Measurements from ENCODE around the gene STUM.
"Not testable (repeated sequence)": the region's sequence is repeated elsewhere in the genome, so short reads cannot be mapped to it uniquely, and the experiment has no call there.

Gene STUM

GRCh38 chr1:226548256-226549093, at the start of gene STUM:
TSS of gene STUM (plus strand) at chr1:226548764. CDS start at chr1:226548905, 141 bp downstream.
- DNase-seq (ENCODE audit: low spot score): no peak

GRCh38 chr1:226499699-226500098, 48.9 kb upstream of the STUM start:
- not testable (repeated sequence) for DNase-seq (ENCODE audit: low spot score); FAIRE-seq

More at GRCh38 chr1:226548256-226549093, at the start of gene STUM:
- FAIRE-seq: no peak

- FAIRE-seq (no peak), DNase-seq (ENCODE audit: low spot score) (no peak)
These were observed 42.5 kb upstream of the STUM start for GRCh38 chr1:226506021-226506420.

GRCh38 chr1:226506921-226507320, 41.6 kb upstream of the STUM start:
- DNase-seq (ENCODE audit: low spot score) (no peak), FAIRE-seq (no peak)

- DNase-seq (ENCODE audit: low spot score) (no peak), FAIRE-seq (no peak)
These were observed 38.1 kb upstream of the STUM start for GRCh38 chr1:226510453-226510852.

- DNase-seq (ENCODE audit: low spot score) (no peak), FAIRE-seq (no peak)
These were observed 37.3 kb upstream of the STUM start for GRCh38 chr1:226511296-226511695.

- FAIRE-seq (no peak), DNase-seq (ENCODE audit: low spot score) (peak; percentile 49)
These were observed 36.4 kb upstream of the STUM start for GRCh38 chr1:226512076-226512728.

GRCh38 chr1:226518375-226518774, 30.2 kb upstream of the STUM start:
- no peak for FAIRE-seq
- DNase-seq (ENCODE audit: low spot score): no peak

GRCh38 chr1:226519135-226519534, 29.4 kb upstream of the STUM start:
- DNase-seq (ENCODE audit: low spot score): no peak
- no peak for FAIRE-seq

- no peak for FAIRE-seq
- DNase-seq (ENCODE audit: low spot score): no peak
These were observed 28.6 kb upstream of the STUM start for GRCh38 chr1:226519716-226520598.

- no peak for DNase-seq (ENCODE audit: low spot score)
- FAIRE-seq: no peak
These were observed 27.8 kb upstream of the STUM start for GRCh38 chr1:226520640-226521355.

- FAIRE-seq: no peak
- DNase-seq (ENCODE audit: low spot score): no peak
These were observed 24.7 kb upstream of the STUM start for GRCh38 chr1:226523646-226524406.

- no peak for FAIRE-seq
- DNase-seq (ENCODE audit: low spot score): no peak
These were observed 24.0 kb upstream of the STUM start for GRCh38 chr1:226524547-226524946.

GRCh38 chr1:226525750-226526149, 22.8 kb upstream of the STUM start:
- DNase-seq (ENCODE audit: low spot score) (no peak), FAIRE-seq (no peak)

- DNase-seq (ENCODE audit: low spot score) (no peak), FAIRE-seq (no peak)
These were observed 21.6 kb upstream of the STUM start for GRCh38 chr1:226526801-226527595.

GRCh38 chr1:226529891-226530290, 18.7 kb upstream of the STUM start:
- no peak for FAIRE-seq
- DNase-seq (ENCODE audit: low spot score): no peak

GRCh38 chr1:226530591-226530990, 18.0 kb upstream of the STUM start:
- FAIRE-seq (no peak), DNase-seq (ENCODE audit: low spot score) (no peak)

GRCh38 chr1:226531360-226532093, 17.0 kb upstream of the STUM start:
- DNase-seq (ENCODE audit: low spot score) (no peak), FAIRE-seq (no peak)

GRCh38 chr1:226532553-226532952, 16.0 kb upstream of the STUM start:
- FAIRE-seq: no peak

More at GRCh38 chr1:226532553-226532952, 16.0 kb upstream of the STUM start:
- DNase-seq (ENCODE audit: low spot score): no peak

Data from RCC 7860 (cell line).